K562 (cell line): ENCODE data around the gene MICOS13. TPM values are rescaled to one million over a fixed set of nuclear protein-coding genes. Genes with fewer than 3 reads are reported as not detected.
A peak's percentile ranks its signal among the peaks of the same experiment; 100 is the strongest.

Experiments used
- BRCA1 ChIP-seq, 2 experiments: fragments of 450-650 bp in 1 of 2; sonication (generic) in 1 of 2; formaldehyde crosslinking in 1 of 2; IDR thresholded peaks; 2 replicates each; pipeline versions ENCODE4 v1.5.0 to v1.6.1; 2017 to 2020; ENCODE audit warnings: mild to moderate bottlenecking in 1 of 2, missing genetic modification reagents in 1 of 2
- CEBPB ChIP-seq: fragments of 450-650 bp; IDR thresholded peaks from 2 replicates; pipeline ENCODE4 v1.6.1; 2016; ENCODE audit warnings: missing genetic modification characterization, missing compliant biosample characterization
- CREB1 ChIP-seq, 2 experiments: sonication (generic) in 1 of 2; formaldehyde crosslinking in 1 of 2; IDR thresholded peaks; 2 replicates each; pipeline versions ENCODE4 v1.6.1 to v1.8.0; 2012 to 2022; ENCODE audit warnings: inconsistent platforms in 1 of 2, mild to moderate bottlenecking in 1 of 2, missing genetic modification reagents in 1 of 2, moderate library complexity in 1 of 2
- DLX4 ChIP-seq: fragments of 250-450 bp; sonication (Bioruptor Pico); IDR thresholded peaks from 2 replicates; pipeline ENCODE4 v1.6.1; 2021; ENCODE audit warnings: mild to moderate bottlenecking
- E2F6 ChIP-seq, 2 experiments: IDR thresholded peaks; 2 replicates each; pipeline ENCODE4 v1.6.1; 2011; ENCODE audit warnings: borderline replicate concordance in 1 of 2, control low read depth in 1 of 2, low read depth in 1 of 2, low read length in 1 of 2, mild to moderate bottlenecking in 1 of 2, mixed read lengths in 1 of 2, moderate library complexity in 1 of 2; ENCODE audit not compliant: insufficient read depth in 1 of 2, insufficient read length in 1 of 2, poor library complexity in 1 of 2, severe bottlenecking in 1 of 2; ENCODE audit errors: extremely low read depth in 1 of 2
- EWSR1 ChIP-seq: fragments of 450-650 bp; IDR thresholded peaks from 2 replicates; pipeline ENCODE4 v1.6.1; 2018; ENCODE audit warnings: borderline replicate concordance, mild to moderate bottlenecking, low read depth, moderate library complexity; ENCODE audit not compliant: partially characterized antibody
- HMGXB4 ChIP-seq: sonication (generic); formaldehyde crosslinking; IDR thresholded peaks from 2 replicates; pipeline ENCODE4 v1.8.1; 2023; ENCODE audit warnings: mild to moderate bottlenecking, missing genetic modification reagents
- MEIS2 ChIP-seq: fragments of 450-650 bp; IDR thresholded peaks from 2 replicates; pipeline ENCODE4 v1.6.1; 2014; ENCODE audit warnings: mild to moderate bottlenecking; ENCODE audit not compliant: partially characterized antibody
- MTA1 ChIP-seq: fragments of 450-650 bp; IDR thresholded peaks from 2 replicates; pipeline ENCODE4 v1.6.1; 2017; ENCODE audit warnings: borderline replicate concordance
- NCOR1 ChIP-seq: fragments of 450-650 bp; IDR thresholded peaks from 2 replicates; pipeline ENCODE4 v1.6.1; 2016; ENCODE audit warnings: mild to moderate bottlenecking, moderate library complexity
- PCBP2 ChIP-seq: fragments of 200-400 bp; formaldehyde crosslinking; IDR thresholded peaks from 2 replicates; pipeline ENCODE4 v1.6.1; 2018; ENCODE audit warnings: low read length, low read depth, mild to moderate bottlenecking, moderate library complexity; ENCODE audit not compliant: poor library complexity, severe bottlenecking
- RFX1 ChIP-seq: fragments of 450-650 bp; IDR thresholded peaks from 2 replicates; pipeline ENCODE4 v1.6.1; 2016; ENCODE audit warnings: mild to moderate bottlenecking, moderate library complexity
- SMARCE1 ChIP-seq: fragments of 450-650 bp; IDR thresholded peaks from 2 replicates; pipeline ENCODE4 v1.7.1; 2016; ENCODE audit warnings: mild to moderate bottlenecking
- TAF15 ChIP-seq: fragments of 200-400 bp; formaldehyde crosslinking; IDR thresholded peaks from 2 replicates; pipeline ENCODE4 v1.6.1; 2017; ENCODE audit warnings: mild to moderate bottlenecking, low read depth, low read length, moderate library complexity
- THAP12 ChIP-seq: fragments of 250-450 bp; sonication (Bioruptor Pico); IDR thresholded peaks from 2 replicates; pipeline ENCODE4 v1.9.0; 2021; ENCODE audit warnings: mild to moderate bottlenecking, inconsistent platforms
- VEZF1 ChIP-seq: fragments of 200-800 bp; sonication (Bioruptor generic); IDR thresholded peaks from 2 replicates; pipeline ENCODE4 v1.6.1; 2017; ENCODE audit warnings: missing genetic modification characterization, missing compliant biosample characterization
- ZEB2 ChIP-seq: fragments of 450-650 bp; IDR thresholded peaks from 2 replicates; pipeline ENCODE4 v1.6.1; 2016
- ZNF165 ChIP-seq: fragments of 250-450 bp; sonication (Bioruptor Pico); IDR thresholded peaks from 2 replicates; pipeline ENCODE4 v1.4.0; 2020; ENCODE audit warnings: borderline replicate concordance
- ZNF785 ChIP-seq: fragments of 250-450 bp; sonication (Bioruptor Pico); IDR thresholded peaks from 2 replicates; pipeline ENCODE4 v1.4.0; 2020; ENCODE audit warnings: mild to moderate bottlenecking
- polyA plus RNA-seq, 8 experiments: library from polyadenylated mRNA; depleted of rRNA in 4 of 8; stranded (reverse) in 5 of 8; unstranded in 3 of 8; fragments of >200 nt; fragmentation: Nextera tagmentation in 2 of 8; fragmentation: Illumina TruSeq in 1 of 8; extraction: Ambion mirVana in 2 of 8; extraction: Trizol in 1 of 8; gene quantifications; 2 replicates each; pipeline versions ENCODE4 v1.2.1 to v1.2.3, GENCODE V29; 2011 to 2014; ENCODE audit warnings: inconsistent platforms in 1 of 8, missing spikeins in 1 of 8
- total RNA-seq, 7 experiments: library from RNA; depleted of rRNA in 6 of 7; stranded (reverse); fragments of >200 nt in 6 of 7; fragmentation: Illumina TruSeq in 2 of 7; extraction: Trizol in 2 of 7; gene quantifications; 2 replicates each; pipeline versions ENCODE4 v1.2.1 to v1.2.3, GENCODE V29; 2011 to 2021; ENCODE audit warnings: low replicate concordance in 1 of 7

MICOS13 gene
- total and polyA plus RNA-seq, 9 of the 15 experiments (the other 6 are each of a cell fraction or from before 2014, with no cell fraction given): 15.5 to 220 (median 49.4) TPM

GRCh38 chr19:5690955-5691821 is 10.9 kb upstream of the MICOS13 start (continued):
- TF ChIP-seq E2F6 (IDR thresholded peaks at IDR 0.05; ENCODE audit: borderline replicate concordance in 1 of 2, extremely low read depth in 1 of 2, insufficient read depth in 1 of 2, insufficient read length in 1 of 2, low read depth in 1 of 2, low read length in 1 of 2, poor library complexity in 1 of 2, severe bottlenecking in 1 of 2) (peak; percentile 24 to 60), RFX1 (no peak), SMARCE1 (no peak), CREB1 (IDR thresholded peaks at IDR 0.05) (no peak), CREB1 (CRISPR knock-in tag; IDR thresholded peaks at IDR 0.05) (no peak), VEZF1 (no peak; the same call in 1 of the 2 replicates), PCBP2 (no peak), ZNF165 (no peak), MEIS2 (peak; percentile 34), DLX4 (CRISPR knock-in tag) (no peak), TAF15 (no peak), ZNF785 (CRISPR knock-in tag) (no peak), EWSR1 (no peak), BRCA1 (IDR thresholded peaks at IDR 0.05) (no peak), BRCA1 (CRISPR knock-in tag; IDR thresholded peaks at IDR 0.05) (0 out of 2 replicates have a peak, but pooled peaks have one; percentile 17), HMGXB4 (CRISPR knock-in tag) (no peak), CEBPB (tag) (no peak), THAP12 (CRISPR knock-in tag) (no peak), MTA1 (no peak), ZEB2 (no peak), NCOR1 (no peak)
